ENCODE measurements around the gene NFATC1.
"Not testable (repeated sequence)": the region's sequence is repeated elsewhere in the genome, so short reads cannot be mapped to it uniquely, and the experiment has no call there.

The NFATC1 gene

GRCh38 chr18:79477711-79478483 lies 82.2 kb downstream of the NFATC1 start:
- DNase-seq (ENCODE audit: low read depth), result no peak

DNA sequence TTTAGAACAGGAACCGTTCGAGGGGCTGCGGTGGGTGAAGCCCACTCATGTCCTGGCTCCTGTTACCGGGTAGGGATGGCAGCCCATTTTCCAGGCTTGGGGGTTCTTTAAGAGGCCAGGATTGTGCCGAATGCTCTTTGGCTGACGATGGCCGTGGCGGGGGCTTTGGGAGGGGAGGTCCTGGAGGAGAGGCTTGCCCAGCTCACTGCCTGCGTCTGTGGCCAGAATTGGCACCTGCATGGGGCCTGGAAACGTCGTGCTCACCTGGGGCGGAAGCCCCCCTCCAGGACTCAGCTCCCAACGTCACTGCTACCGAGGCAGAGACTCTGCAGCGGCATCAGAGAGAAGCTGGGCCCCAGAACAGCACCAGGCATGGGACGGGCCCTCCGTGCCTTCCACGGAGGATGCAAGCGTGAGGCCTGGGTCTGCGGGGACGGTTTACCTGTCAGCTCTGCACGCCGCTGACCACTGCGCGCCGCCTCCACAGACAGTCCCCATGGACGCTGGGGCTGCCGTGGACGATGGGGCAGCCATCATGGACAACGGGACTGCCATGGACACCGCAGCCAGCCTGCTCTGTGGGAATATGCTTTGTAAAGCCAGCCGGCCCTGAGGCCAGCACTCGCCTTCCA lies 82.9 kb downstream of the NFATC1 start:
- no peak for DNase-seq (ENCODE audit: low read depth)

GRCh38 chr18:79479116-79479760 lies 83.5 kb downstream of the NFATC1 start:
- no peak for DNase-seq (ENCODE audit: low read depth)

- no peak for DNase-seq (ENCODE audit: low read depth)
Measured at GRCh38 chr18:79479761-79480161, 84.0 kb downstream of the NFATC1 start.

GRCh38 chr18:79480171-79481045 lies 84.7 kb downstream of the NFATC1 start:
- no peak for DNase-seq (ENCODE audit: low read depth)

- no peak for DNase-seq (ENCODE audit: low read depth)
Measured at GRCh38 chr18:79481046-79481790, 85.5 kb downstream of the NFATC1 start.

GRCh38 chr18:79483393-79483792 lies 87.7 kb downstream of the NFATC1 start:
- not testable (repeated sequence) for DNase-seq (ENCODE audit: low read depth)

GRCh38 chr18:79483971-79484491 lies 88.3 kb downstream of the NFATC1 start:
- no peak for DNase-seq (ENCODE audit: low read depth)

- peak; percentile 95 for DNase-seq (ENCODE audit: low read depth)
Measured at GRCh38 chr18:79484661-79485621, 89.2 kb downstream of the NFATC1 start.

GRCh38 chr18:79485788-79486355 lies 90.1 kb downstream of the NFATC1 start:
- DNase-seq (ENCODE audit: low read depth), result peak; percentile 83

DNA sequence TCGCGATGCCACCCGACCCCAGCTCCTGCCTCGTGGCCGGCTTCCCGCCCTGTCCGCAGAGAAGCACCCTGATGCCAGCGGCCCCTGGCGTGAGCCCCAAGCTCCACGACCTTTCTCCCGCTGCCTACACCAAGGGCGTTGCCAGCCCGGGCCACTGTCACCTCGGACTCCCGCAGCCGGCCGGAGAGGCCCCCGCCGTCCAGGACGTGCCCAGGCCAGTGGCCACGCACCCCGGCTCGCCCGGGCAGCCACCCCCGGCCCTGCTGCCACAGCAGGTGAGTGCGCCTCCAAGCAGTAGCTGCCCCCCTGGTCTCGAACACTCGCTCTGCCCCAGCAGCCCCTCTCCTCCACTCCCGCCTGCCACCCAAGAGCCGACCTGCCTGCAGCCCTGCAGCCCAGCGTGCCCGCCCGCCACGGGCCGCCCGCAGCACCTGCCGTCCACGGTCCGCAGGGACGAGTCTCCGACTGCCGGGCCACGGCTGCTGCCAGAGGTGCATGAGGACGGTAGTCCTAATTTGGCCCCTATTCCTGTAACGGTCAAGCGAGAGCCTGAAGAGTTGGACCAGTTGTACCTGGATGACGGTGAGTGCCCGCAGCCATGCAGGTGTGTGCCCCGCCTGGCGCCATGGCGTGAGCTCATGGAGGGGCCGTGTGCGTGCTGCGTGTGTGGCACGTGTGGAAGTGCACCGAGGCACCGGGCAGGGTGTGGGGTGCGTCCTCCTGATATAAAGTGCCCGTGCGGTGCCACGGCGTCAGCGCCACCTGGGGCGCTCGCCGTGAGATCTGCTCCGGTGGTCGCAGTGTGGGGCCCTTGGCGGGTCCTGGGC lies 90.8 kb downstream of the NFATC1 start:
- DNase-seq (ENCODE audit: low read depth), result no peak

GRCh38 chr18:79487183-79487800 lies 91.6 kb downstream of the NFATC1 start:
- no peak for DNase-seq (ENCODE audit: low read depth)

GRCh38 chr18:79487801-79488201 lies 92.1 kb downstream of the NFATC1 start:
- no peak for DNase-seq (ENCODE audit: low read depth)

DNA sequence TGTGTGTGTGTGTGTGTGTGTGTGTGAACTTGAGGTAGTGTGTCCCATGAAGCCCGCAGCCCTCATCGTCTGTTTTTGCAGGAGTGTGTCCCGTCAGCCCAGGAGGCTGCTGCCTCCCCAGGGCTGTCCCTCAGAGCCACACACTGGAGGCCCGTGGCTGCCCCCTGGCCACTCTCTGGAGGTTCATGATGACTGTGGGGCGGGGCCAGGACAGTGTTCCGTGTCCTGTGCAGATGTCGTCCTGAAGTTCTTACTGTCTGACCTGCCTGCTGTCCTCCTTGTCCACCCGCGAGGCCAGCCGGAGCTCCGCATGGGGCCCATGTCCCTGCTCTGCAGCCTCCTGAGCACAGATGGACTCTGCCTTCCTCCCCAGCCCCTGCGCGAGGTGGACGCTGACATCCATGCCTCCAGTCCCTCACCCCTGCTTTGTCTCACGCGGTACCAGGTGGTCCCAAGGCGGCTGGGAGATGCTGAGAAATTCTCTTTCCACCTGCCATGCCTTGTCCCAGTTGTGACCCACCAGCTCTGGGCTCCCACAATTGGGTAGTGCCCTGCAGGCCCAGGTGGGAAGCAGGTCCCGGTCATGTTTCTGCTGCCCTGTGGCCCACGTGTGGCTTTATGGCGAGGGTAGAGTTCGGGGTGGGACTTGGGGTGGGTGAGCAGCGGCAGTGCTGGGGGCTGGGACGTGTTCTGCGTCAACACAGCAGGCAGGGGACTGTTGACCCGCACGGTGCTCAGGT lies 92.8 kb downstream of the NFATC1 start:
- DNase-seq (ENCODE audit: low read depth), result no peak

DNA sequence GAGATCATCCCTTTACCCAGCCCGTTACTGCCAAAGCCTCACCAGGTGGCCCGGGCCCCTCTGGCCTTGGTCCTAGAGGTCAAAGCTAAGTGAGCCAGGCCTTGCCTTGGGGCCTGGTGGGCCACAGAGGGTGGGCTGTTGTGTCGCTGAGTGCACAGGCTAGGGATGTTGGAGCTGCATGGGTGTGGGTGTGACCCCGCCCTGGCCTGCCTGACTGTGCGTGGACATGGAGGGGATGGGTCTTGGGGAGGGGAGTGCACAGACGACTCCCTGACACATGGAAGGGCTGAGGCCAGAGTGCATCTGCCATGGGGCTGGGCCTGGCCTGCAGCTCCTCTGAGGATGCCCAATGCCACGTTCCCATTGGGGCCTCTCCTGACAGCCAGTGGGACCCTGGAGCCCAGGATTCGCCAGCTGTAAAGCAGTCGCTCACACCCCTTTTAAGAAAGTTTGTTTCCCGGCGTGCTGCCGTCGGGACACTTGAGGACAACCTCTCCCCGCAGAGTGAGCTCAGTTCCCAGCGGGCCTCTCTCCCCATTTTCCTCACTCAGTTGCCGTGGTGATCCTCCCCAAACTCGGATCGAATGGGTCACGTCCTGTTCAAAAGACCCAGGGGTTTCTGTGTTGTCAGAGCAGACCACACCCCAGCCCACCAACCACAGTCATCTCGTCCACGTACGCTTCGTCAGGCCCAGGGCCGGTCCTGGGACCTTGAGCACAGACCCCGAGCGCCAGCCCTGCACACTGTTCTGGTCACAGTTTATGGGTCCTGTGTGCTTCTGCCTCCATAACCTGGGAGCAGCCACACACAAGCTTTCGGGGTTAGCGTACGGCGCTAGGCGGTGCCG lies 93.5 kb downstream of the NFATC1 start:
- DNase-seq (ENCODE audit: low read depth), result no peak

GRCh38 chr18:79489899-79490625 lies 94.3 kb downstream of the NFATC1 start:
- no peak for DNase-seq (ENCODE audit: low read depth)
